HepG2 (cell line): Measurements from ENCODE around the gene PCSK6. TPM values are rescaled to one million over a fixed set of nuclear protein-coding genes. Genes with fewer than 3 reads are reported as not detected.

Experiments
- CEBPZ ChIP-seq: IDR thresholded peaks from 2 replicates; pipeline ENCODE4 v1.6.1; 2012; ENCODE audit warnings: low read length, improper control_type of control experiment
- E2F2 ChIP-seq: sonication (generic); formaldehyde crosslinking; IDR thresholded peaks from 2 replicates; pipeline ENCODE4 v1.4.0; 2020; ENCODE audit warnings: missing genetic modification reagents, borderline replicate concordance
- FOXM1 ChIP-seq: sonication (generic); formaldehyde crosslinking; IDR thresholded peaks from 2 replicates; pipeline ENCODE4 v1.5.0; 2020; ENCODE audit warnings: missing genetic modification reagents
- MEIS2 ChIP-seq: sonication (generic); formaldehyde crosslinking; IDR thresholded peaks from 2 replicates; pipeline ENCODE4 v1.9.0; 2021; ENCODE audit warnings: mild to moderate bottlenecking, missing genetic modification reagents
- NFAT5 ChIP-seq: sonication (generic); formaldehyde crosslinking; IDR thresholded peaks from 2 replicates; pipeline ENCODE4 v1.4.0; 2020; ENCODE audit warnings: missing genetic modification reagents
- PTBP1 ChIP-seq: fragments of 200-400 bp; formaldehyde crosslinking; IDR thresholded peaks from 2 replicates; pipeline ENCODE4 v1.6.1; 2018; ENCODE audit warnings: low read length, low read depth; ENCODE audit not compliant: poor library complexity, severe bottlenecking
- U2AF2 ChIP-seq: fragments of 200-400 bp; formaldehyde crosslinking; IDR thresholded peaks from 2 replicates; pipeline ENCODE4 v1.6.1; 2017; ENCODE audit warnings: low read depth, mild to moderate bottlenecking, low read length
- ZFP90 ChIP-seq: sonication (generic); formaldehyde crosslinking; IDR thresholded peaks from 2 replicates; pipeline ENCODE4 v1.8.0; 2022; ENCODE audit warnings: missing genetic modification reagents, mild to moderate bottlenecking, inconsistent platforms, borderline replicate concordance
- ZNF280B ChIP-seq: sonication (generic); formaldehyde crosslinking; IDR thresholded peaks from 2 replicates; pipeline ENCODE4 v1.5.0; 2020; ENCODE audit warnings: missing genetic modification reagents, mild to moderate bottlenecking, borderline replicate concordance
- ZNF850 ChIP-seq: sonication (generic); formaldehyde crosslinking; conservative IDR thresholded peaks from 2 replicates; pipeline ENCODE4 v1.9.0; 2021; ENCODE audit warnings: mild to moderate bottlenecking, missing genetic modification reagents
- polyA plus RNA-seq, 8 experiments: library from polyadenylated mRNA; depleted of rRNA in 3 of 8; stranded (reverse) in 7 of 8; unstranded in 1 of 8; fragments of >200 nt; fragmentation: Illumina TruSeq in 4 of 8; extraction: Trizol in 4 of 8; gene quantifications; 2 replicates each; pipeline versions ENCODE4 v1.2.1 to v1.2.3, GENCODE V29; 2011 to 2016; ENCODE audit warnings: low read depth in 4 of 8, missing spikeins in 1 of 8, mixed read lengths in 1 of 8; ENCODE audit not compliant: insufficient read depth in 1 of 8
- total RNA-seq, 5 experiments: library from RNA; depleted of rRNA; stranded (reverse); fragments of >200 nt; fragmentation: Illumina TruSeq; extraction: Trizol; gene quantifications; 2 replicates each; pipeline ENCODE4 v1.2.3, GENCODE V29; 2016; ENCODE audit warnings: low read depth in 1 of 5
- TF ChIP-seq, protein P1 (sequence below): sonication (generic); formaldehyde crosslinking; IDR thresholded peaks from 2 replicates; pipeline ENCODE4 v1.4.0; 2020; ENCODE audit warnings: missing genetic modification reagents, borderline replicate concordance

Gene PCSK6
- total and polyA plus RNA-seq, 2 of the 13 experiments (the other 11 are each of a cell fraction or from before 2014, with no cell fraction given), result 56.5 to 155 TPM

DNA sequence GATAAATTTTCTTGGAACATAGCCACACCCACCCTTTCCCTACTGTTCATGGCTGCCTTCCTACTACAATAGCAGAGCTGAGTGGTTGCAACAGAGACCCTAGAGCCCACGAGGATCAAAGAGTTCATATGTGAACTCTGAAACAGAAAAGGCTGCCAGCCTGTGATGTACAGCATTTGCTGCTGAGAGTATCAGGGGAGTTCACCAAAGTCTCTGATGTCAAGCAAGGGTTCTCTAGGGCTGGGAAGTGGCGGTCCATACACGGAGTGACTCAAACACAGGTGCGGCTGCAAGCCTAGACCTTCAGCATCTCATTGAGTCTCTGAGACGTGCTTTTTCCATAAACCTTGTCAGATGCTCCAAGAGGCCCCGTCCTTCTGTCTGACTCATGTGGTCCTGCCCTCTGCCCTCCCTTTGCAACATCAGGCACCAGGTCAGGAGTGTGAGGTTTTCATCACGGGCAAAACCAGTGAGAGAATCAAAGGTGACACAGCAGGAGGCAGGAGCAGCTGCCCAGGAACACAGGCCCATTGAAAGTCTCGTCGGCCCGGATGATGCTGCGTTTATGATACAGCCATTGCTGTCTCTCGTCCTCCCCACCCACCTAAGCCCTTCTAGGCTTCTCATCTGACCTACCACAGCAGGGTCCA lies 42.9 kb downstream of the PCSK6 start (continued):
- TF ChIP-seq CEBPZ, result no peak
- TF ChIP-seq PTBP1, result no peak
- TF ChIP-seq E2F2 (CRISPR knock-in tag), result no peak
- 0 out of 2 replicates have a peak, but pooled peaks have one; percentile 38 for TF ChIP-seq MEIS2 (CRISPR knock-in tag)
- TF ChIP-seq ZNF850 (CRISPR knock-in tag), result no peak
- no peak for TF ChIP-seq NFAT5 (CRISPR knock-in tag)
- no peak for TF ChIP-seq ZNF280B (CRISPR knock-in tag)
- TF ChIP-seq, protein P1, sequence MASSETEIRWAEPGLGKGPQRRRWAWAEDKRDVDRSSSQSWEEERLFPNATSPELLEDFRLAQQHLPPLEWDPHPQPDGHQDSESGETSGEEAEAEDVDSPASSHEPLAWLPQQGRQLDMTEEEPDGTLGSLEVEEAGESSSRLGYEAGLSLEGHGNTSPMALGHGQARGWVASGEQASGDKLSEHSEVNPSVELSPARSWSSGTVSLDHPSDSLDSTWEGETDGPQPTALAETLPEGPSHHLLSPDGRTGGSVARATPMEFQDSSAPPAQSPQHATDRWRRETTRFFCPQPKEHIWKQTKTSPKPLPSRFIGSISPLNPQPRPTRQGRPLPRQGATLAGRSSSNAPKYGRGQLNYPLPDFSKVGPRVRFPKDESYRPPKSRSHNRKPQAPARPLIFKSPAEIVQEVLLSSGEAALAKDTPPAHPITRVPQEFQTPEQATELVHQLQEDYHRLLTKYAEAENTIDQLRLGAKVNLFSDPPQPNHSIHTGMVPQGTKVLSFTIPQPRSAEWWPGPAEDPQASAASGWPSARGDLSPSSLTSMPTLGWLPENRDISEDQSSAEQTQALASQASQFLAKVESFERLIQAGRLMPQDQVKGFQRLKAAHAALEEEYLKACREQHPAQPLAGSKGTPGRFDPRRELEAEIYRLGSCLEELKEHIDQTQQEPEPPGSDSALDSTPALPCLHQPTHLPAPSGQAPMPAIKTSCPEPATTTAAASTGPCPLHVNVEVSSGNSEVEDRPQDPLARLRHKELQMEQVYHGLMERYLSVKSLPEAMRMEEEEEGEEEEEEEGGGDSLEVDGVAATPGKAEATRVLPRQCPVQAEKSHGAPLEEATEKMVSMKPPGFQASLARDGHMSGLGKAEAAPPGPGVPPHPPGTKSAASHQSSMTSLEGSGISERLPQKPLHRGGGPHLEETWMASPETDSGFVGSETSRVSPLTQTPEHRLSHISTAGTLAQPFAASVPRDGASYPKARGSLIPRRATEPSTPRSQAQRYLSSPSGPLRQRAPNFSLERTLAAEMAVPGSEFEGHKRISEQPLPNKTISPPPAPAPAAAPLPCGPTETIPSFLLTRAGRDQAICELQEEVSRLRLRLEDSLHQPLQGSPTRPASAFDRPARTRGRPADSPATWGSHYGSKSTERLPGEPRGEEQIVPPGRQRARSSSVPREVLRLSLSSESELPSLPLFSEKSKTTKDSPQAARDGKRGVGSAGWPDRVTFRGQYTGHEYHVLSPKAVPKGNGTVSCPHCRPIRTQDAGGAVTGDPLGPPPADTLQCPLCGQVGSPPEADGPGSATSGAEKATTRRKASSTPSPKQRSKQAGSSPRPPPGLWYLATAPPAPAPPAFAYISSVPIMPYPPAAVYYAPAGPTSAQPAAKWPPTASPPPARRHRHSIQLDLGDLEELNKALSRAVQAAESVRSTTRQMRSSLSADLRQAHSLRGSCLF, result no peak
- no peak for TF ChIP-seq ZFP90
- TF ChIP-seq U2AF2, result no peak
- TF ChIP-seq FOXM1, result no peak
